ENCODE data around the gene GAB2. TPM values are rescaled to one million over a fixed set of nuclear protein-coding genes. Genes with fewer than 3 reads are reported as not detected.
A peak's percentile ranks its signal among the peaks of the same experiment; 100 is the strongest.

GAB2 gene
- total RNA-seq, 4 donors from 2014 or later, result 22.5 to 32.8 (median 30.1) TPM

DNA sequence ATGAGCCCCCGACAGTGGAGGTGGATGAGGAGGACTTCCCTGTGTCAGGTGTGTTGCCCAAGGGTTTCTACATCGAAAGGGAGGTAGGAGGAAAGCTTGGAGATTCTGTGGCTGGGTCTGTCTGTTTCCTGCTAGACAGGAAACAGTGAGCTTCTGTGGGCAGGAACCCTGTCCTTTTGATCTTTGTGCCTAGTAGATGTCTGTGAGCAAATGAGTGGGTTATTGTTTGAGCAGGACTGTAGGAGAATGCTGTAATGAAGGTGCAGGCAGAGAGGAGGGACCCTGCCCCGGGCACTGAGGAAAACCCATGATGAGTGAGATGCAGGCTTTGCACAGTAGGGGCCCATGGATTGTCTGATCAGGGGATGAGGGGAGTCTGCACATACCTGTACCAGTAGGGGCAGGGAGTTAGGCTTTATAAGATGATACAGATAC lies 214.9 kb downstream of the GAB2 start:
- intact Hi-C loops (cut with DNase I; ENCODE audit: low total_unique reads), result no loop called here
- no peak overlapping the region for H3K4me3 ChIP-seq (ENCODE audit: low read depth, poor library complexity, severe bottlenecking)
- TF ChIP-seq POLR2A (IDR thresholded peaks at IDR 0.05), result no peak
- TF ChIP-seq, protein P1, sequence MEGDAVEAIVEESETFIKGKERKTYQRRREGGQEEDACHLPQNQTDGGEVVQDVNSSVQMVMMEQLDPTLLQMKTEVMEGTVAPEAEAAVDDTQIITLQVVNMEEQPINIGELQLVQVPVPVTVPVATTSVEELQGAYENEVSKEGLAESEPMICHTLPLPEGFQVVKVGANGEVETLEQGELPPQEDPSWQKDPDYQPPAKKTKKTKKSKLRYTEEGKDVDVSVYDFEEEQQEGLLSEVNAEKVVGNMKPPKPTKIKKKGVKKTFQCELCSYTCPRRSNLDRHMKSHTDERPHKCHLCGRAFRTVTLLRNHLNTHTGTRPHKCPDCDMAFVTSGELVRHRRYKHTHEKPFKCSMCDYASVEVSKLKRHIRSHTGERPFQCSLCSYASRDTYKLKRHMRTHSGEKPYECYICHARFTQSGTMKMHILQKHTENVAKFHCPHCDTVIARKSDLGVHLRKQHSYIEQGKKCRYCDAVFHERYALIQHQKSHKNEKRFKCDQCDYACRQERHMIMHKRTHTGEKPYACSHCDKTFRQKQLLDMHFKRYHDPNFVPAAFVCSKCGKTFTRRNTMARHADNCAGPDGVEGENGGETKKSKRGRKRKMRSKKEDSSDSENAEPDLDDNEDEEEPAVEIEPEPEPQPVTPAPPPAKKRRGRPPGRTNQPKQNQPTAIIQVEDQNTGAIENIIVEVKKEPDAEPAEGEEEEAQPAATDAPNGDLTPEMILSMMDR (IDR thresholded peaks at IDR 0.05), result peak in 1 of 3 donors; percentile 34
- 43 to 59% methylated on average over 3 of the region's 3 CpGs for WGBS, 2 donors
- no peak for DNase-seq (ENCODE audit: low spot score in 2 of 2)

DNA sequence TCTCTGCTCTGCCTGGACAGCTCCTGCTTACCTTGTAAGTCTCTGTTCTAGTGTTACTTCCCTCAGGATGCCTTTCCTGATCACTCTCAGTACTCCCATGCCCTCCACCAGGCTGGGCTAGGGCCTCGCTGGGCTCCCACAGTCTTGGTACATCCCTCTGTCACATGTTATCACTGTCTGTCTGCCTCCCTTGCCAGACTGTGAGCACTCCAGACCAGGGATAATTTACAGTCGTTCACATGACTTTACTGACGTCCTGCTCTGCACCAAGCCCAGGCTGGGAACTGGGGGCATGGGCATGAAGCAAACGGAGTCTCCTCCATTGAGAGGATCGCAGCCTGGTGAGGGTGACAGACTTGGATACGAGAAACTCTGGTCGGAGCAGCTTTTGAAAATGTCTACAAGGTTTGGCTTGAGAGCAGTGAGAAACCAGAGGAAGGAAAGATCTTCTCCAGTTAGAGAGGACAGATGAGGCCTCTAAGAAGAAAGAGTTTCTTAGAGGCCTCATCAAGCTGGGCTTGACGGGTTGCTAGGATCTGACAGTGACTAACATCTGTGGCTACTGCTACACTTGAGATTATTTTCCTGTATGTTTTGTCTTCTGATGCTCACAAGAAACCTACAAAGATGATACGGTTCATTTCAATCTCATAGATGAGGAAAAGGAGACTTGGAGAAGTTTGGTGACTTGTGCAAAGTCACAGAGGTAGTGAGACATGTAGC lies 216.4 kb downstream of the GAB2 start:
- no peak for TF ChIP-seq POLR2A (IDR thresholded peaks at IDR 0.05)
- TF ChIP-seq, protein P1 (IDR thresholded peaks at IDR 0.05), result no peak
- WGBS, 2 donors, result 82 to 83% methylated on average over 9 of the region's 9 CpGs
- DNase-seq (ENCODE audit: low spot score in 2 of 2), result no peak
- intact Hi-C loops (cut with DNase I; ENCODE audit: low total_unique reads), result no loop called here
- H3K4me3 ChIP-seq (ENCODE audit: low read depth, poor library complexity, severe bottlenecking), result no peak overlapping the region

DNA sequence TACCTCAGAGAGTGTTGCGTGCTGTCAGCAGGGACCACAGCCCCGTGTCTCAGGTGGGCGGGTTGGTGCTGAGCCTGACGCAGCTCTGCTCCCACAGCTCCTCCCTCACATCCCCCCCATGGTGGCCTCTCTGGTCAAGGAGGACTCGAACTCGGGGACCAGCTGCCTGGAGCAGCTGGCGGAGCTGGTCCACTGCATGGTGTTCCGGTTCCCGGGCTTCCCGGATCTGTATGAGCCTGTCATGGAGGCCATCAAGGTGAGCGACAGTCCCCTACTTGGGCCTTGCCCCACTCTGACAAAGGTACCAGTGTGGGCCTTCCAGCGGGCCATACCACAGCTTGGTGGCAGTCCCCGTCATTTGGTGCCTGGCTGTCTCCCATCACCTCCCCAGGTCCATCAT lies 217.1 kb downstream of the GAB2 start:
- 93 to 96% methylated on average over 3 to 13 of the region's 13 CpGs for WGBS, 2 donors
- no peak for TF ChIP-seq POLR2A (IDR thresholded peaks at IDR 0.05)
- TF ChIP-seq, protein P1 (IDR thresholded peaks at IDR 0.05), result no peak
- intact Hi-C loops (cut with DNase I; ENCODE audit: low total_unique reads), result no loop called here
- no peak overlapping the region for H3K4me3 ChIP-seq (ENCODE audit: low read depth, poor library complexity, severe bottlenecking)
- no peak for DNase-seq (ENCODE audit: low spot score in 2 of 2)

DNA sequence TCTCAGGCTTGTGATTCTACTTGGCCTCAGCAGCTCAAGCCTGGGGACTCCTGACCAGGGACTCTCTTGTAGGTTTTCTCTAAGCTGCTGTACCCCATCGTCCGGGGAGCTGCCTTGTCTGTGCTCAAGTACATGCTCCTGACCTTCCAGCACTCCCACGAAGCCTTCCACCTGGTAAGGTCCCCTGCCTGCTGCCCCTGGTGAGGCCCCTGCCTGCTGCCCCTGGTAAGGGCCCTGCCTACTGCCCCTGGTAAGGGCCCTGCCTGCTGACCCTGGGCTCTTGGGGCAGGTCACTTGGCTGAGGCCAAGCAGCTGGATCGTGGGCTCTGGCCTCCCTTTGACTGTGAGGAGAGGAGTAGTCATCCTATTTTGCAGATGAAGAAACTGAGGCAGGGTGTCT lies 217.6 kb downstream of the GAB2 start:
- WGBS, 2 donors, result 91 to 93% methylated on average over 4 of the region's 4 CpGs
- intact Hi-C loops (cut with DNase I; ENCODE audit: low total_unique reads), result no loop called here
- H3K4me3 ChIP-seq (ENCODE audit: low read depth, poor library complexity, severe bottlenecking), result no peak overlapping the region
- DNase-seq (ENCODE audit: low spot score in 2 of 2), result no peak
- TF ChIP-seq, protein P1 (IDR thresholded peaks at IDR 0.05), result no peak
- no peak for TF ChIP-seq POLR2A (IDR thresholded peaks at IDR 0.05)

DNA sequence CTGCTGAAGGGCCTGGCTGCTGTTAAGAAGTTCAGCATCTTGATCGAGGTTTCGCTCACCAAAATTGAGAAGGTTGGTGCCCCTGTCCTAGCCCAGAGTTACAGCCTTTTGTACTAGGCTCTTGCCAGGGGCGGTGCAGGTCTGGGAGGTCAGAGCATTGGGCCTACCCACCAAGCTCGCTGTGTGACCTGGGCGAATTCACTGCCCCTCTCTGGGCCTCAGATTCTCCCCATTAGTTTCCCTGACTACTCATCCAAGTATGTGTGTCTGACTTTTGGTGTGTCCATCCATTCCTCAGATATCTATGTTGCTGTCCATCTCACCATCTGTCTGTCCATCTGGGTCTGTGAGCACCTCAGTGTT lies 218.0 kb downstream of the GAB2 start:
- 93 to 97% methylated on average over 5 of the region's 5 CpGs for WGBS, 2 donors
- no peak overlapping the region for H3K4me3 ChIP-seq (ENCODE audit: low read depth, poor library complexity, severe bottlenecking)
- TF ChIP-seq, protein P1 (IDR thresholded peaks at IDR 0.05), result no peak
- TF ChIP-seq POLR2A (IDR thresholded peaks at IDR 0.05), result no peak
- DNase-seq (ENCODE audit: low spot score in 2 of 2), result no peak
- intact Hi-C loops (cut with DNase I; ENCODE audit: low total_unique reads), result no loop called here

Measured in lower leg skin (tissue), 4 donors.